NCI-H526 treated with DMSO at 0.1 percent for 48 hours (cell line): ENCODE data around the gene SCP2.

Source experiments
- DNase-seq: peaks from one replicate; lab custom pipeline; 2025; lab: John Stamatoyannopoulos, UW

Gene SCP2

DNA sequence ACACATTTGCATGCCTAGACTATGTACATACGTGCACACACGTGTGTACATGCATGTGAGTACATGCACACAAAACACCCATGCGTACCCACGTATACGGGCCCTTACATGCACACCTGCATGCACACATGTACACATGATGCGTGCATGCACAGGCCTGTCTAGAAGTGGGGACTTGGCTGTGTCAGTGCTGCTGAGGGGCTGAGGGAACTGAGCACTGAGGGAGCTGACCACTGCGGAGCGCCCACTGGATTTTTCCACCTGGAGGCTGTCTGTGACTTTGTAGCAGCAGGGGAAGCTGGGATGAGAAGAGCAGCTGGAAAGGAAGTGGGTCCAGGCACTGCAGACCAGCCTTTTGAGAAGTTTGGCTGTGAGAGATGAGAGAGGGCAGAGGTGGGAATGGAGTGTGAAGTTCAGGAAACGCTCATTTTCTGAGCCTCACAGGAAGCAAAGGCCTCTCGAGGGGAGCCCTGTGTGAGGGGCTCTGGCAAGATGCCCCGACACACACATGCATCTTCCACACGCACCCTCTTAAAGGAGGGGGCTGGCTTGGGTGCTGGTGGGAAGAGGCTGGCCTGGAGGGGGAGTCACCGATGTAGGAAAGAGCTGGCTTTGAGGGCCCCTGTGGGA, 155.9 kb downstream of the SCP2 start:
- no peak for DNase-seq

GRCh38 chr1:53083636-53084588, 156.8 kb downstream of the SCP2 start:
- DNase-seq = no peak

DNA sequence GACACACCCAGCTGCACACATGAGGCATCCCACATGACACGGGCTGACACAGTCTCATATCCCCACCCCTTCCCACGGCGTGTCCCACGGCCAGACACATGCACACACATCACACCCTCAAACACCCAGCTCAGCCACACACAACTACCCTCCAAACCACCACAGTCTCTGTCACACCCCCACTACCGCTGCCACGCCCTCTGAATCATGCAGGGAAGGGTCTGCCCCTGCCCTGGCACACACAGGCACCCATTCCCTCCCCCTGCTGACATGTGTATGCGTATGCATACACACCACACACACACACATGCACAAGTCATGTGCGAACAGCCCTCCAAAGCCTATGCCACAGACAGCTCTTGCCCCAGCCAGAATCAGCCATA, 157.5 kb downstream of the SCP2 start:
- DNase-seq = no peak

- no peak for DNase-seq
These were observed 158.3 kb downstream of the SCP2 start for GRCh38 chr1:53085405-53085804.

GRCh38 chr1:53086491-53087070, 159.5 kb downstream of the SCP2 start:
- DNase-seq = no peak

DNA sequence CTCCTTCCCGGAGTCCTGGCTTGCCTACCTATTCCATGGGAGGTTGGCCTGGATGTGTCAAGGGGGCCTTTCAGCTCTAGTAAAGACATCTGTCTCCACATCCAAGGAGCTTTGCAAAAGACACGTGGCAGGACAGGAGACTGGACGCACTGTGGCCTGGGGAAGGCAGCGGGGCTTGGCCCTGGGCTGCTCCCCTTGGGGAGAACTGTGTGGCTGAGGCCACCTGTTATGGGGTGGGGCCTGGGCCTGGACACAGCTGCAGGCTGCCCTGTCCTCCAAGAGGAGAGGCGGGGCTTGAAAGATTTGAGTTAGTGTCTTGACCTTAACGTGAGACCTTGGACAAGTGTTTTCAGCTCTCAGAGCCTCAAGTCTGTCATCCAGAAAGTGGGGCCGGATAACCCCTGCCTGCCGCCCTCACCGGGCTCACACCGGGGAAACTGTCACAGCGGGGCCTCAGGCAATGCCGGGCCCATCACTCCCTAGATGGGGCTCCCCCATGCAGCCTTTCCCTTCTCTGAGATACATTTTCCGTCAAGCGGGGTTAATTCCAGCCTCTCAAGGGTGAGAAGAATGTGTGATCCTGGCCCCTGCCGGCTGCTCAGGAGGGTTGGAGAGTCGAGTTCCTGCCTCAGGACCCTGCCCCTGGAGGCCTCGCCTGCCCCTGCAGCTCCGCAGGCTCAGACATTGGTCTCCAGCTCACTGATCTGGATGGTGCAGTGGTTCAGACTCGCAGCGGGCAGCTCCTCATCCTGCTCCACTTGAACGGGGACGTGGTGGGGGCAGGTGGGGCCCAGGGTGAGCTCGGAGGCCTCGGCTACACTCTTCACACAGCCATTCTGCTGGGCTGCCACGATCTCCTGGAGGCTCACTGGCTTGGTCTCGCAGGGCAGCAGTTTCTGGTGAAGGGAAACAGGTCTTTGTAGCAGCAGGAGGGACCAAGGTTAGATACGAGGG, 160.5 kb downstream of the SCP2 start:
- no peak for DNase-seq

DNA sequence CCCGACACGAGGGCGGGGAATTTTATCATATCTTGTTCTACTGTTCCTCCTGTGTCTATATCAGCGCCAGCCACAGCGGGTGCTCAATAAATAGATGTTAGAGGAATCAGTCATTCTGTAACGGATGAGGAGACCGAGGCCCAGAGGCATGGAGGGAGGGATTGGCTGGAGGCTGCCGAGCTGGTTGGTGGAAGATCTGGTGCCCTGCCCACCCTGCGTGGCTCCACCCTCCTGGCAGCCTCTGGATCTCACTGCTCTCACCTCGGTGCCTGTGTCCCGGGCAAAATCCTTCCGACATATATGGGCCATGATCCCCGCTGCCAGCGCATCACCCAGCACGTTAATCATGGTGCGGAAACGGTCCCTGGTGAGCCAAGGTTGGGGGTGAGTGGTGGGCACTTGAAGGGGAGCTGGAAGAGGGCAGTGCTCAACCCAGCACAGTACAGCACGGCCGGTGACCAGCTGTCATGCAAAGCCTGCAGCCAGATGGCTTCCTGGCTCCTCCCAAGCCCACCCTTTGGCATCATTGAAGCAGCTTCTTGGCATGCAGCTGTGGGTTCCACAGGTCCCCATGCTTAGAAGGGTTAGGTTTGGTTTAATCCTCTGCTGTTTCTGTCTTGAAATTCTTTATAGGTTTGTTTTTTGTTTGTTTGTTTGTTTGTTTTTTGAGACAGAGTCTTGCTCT, 161.7 kb downstream of the SCP2 start:
- no peak for DNase-seq

DNA sequence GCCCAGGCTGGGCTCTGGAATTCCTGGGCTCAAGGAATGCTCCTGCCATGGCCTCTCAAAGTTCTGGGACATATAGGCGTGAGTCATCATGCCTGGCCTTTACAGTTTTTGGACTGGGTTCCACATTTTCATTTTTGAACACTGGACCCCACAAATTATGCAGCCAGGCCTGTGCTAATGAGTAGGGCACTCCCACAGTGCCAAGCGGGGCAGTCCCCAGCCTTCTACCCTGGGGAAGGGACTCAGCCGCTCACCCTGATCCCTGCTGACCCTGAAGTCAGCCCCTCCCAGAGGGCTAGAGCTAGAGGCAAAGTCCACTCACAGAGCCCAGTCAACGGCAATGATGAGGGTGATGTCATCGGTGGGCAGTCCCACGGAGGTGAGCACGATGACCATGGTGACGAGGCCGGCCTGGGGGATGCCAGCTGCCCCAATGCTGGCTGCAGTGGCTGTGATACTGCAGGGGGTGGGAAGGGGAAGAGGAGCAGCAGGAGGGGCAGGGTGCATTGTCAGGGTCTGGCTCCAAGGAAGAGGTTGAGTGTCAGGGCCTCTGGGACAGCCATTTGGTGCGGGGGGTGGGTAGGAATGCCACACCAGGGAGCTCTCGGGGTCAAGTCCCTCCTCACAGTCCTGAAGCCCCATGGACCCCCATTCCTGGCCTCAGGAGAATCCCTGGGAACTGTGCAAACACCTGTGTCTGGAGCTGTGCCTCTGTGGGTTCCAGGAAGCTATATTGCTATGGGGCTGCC, 162.6 kb downstream of the SCP2 start:
- DNase-seq = no peak

GRCh38 chr1:53090227-53091147, 163.4 kb downstream of the SCP2 start:
- DNase-seq = no peak

DNA sequence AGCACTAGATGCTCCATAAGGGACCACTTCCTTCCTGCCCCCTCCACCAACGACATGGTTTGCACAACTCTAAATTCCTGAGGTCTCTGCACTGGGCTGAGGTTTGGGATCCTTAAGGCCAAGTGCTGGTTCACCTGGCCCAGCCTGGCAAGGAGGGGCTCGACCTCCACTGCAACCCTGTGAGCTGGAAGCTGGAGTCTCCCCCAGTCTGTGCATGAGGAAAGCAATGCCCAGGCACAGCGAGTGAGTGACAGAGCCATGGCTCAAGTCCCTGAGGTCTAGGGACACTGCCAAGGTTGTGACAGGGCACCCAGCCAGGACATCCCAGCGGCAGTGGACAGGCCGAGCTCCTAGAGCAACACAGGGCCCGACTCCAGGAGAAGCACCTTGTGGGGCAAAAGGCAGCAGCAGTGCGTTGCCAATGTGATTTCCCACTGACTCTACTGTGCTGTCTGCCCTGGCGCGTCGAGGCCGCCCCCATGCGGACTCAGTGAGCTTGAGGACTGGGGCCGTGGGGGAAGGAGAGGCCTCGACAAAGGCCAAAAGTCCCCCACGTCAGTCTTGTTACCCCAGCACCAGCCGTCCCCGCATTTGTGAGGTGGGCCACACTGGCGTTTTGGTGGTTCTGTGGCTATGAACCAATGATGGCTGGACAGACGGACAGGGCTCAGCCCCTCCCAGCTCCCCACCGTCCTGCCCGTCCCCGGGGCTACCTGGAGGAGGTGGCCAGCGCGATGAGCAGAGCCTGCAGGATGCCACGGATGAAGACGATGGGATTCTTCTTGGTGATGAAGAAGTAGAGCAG, 165.0 kb downstream of the SCP2 start:
- no peak for DNase-seq

- no peak for DNase-seq
These were observed 165.8 kb downstream of the SCP2 start for GRCh38 chr1:53092659-53093450.

- DNase-seq = no peak
These were observed 166.3 kb downstream of the SCP2 start for GRCh38 chr1:53093451-53093754.

GRCh38 chr1:53093778-53094532, 166.9 kb downstream of the SCP2 start:
- no peak for DNase-seq

- no peak for DNase-seq
These were observed 167.4 kb downstream of the SCP2 start for GRCh38 chr1:53094533-53094919.
